ENCODE results near the gene TTC7B.

GRCh38 chr14:90564496-90564895 is 251.7 kb downstream of the TTC7B start:
- TF ChIP-seq POLR2A (IDR thresholded peaks at IDR 0.05; ENCODE audit: low read depth, low read length), result no peak
- TF ChIP-seq POLR2AphosphoS5 (IDR thresholded peaks at IDR 0.05; ENCODE audit: low read depth, low read length), result no peak
